Endodermal cell (in vitro differentiated cells): ENCODE results near the gene IGF2R. TPM values are rescaled to one million over a fixed set of nuclear protein-coding genes. Genes with fewer than 3 reads are reported as not detected.

Experiments
- DNase-seq: peaks from one replicate; pipeline ENCODE4 v3.0.0-alpha.2; 2017
- H3K27ac ChIP-seq: 2 replicates; pipeline ENCODE4 v1.5.1; 2013; ENCODE audit warnings: mild to moderate bottlenecking, low read depth, low read length, moderate library complexity
- H3K27me3 ChIP-seq: 2 replicates; pipeline ENCODE4 v1.6.1; 2013; ENCODE audit warnings: mild to moderate bottlenecking, low read length, moderate library complexity; ENCODE audit not compliant: insufficient read depth, control insufficient read depth, poor library complexity, severe bottlenecking
- H3K36me3 ChIP-seq: 2 replicates; pipeline ENCODE4 v1.7.0; 2013; ENCODE audit warnings: mild to moderate bottlenecking, low read length, moderate library complexity; ENCODE audit not compliant: control insufficient read depth, insufficient read depth
- H3K4me1 ChIP-seq: one replicate; pipeline ENCODE4 v1.7.0; 2013; ENCODE audit warnings: low read length; ENCODE audit not compliant: control insufficient read depth, insufficient read depth
- H3K4me3 ChIP-seq: 2 replicates; pipeline ENCODE4 v1.5.1; 2013; ENCODE audit warnings: mild to moderate bottlenecking, low read length, moderate library complexity
- H3K9ac ChIP-seq: 2 replicates; pipeline ENCODE4 v1.6.1; 2013; ENCODE audit warnings: mild to moderate bottlenecking, low read length, moderate library complexity; ENCODE audit not compliant: poor library complexity, severe bottlenecking; ENCODE audit errors: extremely low read depth
- H3K9me3 ChIP-seq: 2 replicates; pipeline ENCODE4 v1.6.1; 2013; ENCODE audit warnings: mild to moderate bottlenecking, low read length, moderate library complexity; ENCODE audit not compliant: control insufficient read depth
- H3K27ac Mint-ChIP-seq: 2 replicates; pipeline ENCODE4 v1.8.0; 2020; ENCODE audit warnings: mixed read lengths
- H3K27me3 Mint-ChIP-seq: 2 replicates; pipeline ENCODE4 v1.8.0; 2021; ENCODE audit warnings: mild to moderate bottlenecking, mixed read lengths; ENCODE audit not compliant: insufficient read depth
- H3K36me3 Mint-ChIP-seq: 2 replicates; pipeline ENCODE4 v1.8.0; 2020; ENCODE audit warnings: low read depth, mixed read lengths
- H3K4me1 Mint-ChIP-seq: 2 replicates; pipeline ENCODE4 v1.8.0; 2020; ENCODE audit warnings: mixed read lengths
- H3K4me3 Mint-ChIP-seq: 2 replicates; pipeline ENCODE4 v1.8.0; 2020; ENCODE audit warnings: mild to moderate bottlenecking, moderate library complexity, mixed read lengths
- H3K9me3 Mint-ChIP-seq: 2 replicates; pipeline ENCODE4 v1.8.0; 2020; ENCODE audit warnings: mild to moderate bottlenecking, mixed read lengths
- CTCF ChIP-seq: fragments of 200-600 bp; sonication (generic); conservative IDR thresholded peaks from 2 replicates; pipeline ENCODE4 v1.5.0; 2021; ENCODE audit warnings: antibody characterized with exemption, mild to moderate bottlenecking
- WGBS, 2 experiments: methylation state at CpG; one replicate each; pipeline versions ENCODE4 v1.1.5 to v1.1.7; 2013; ENCODE audit warnings: missing lambda C conversion rate in 2 of 2, mixed read lengths in 1 of 2; ENCODE audit not compliant: insufficient coverage in 1 of 2, insufficient read length in 1 of 2; 5-methylcytosine and 5-hydroxymethylcytosine counted together
- total RNA-seq, 2 donors: library from RNA; stranded (reverse); fragmentation: NEBNext Ultra II Directional in 1 of 2; extraction: Animal tissue kit (Norgen Biotek cat#: 25700) in 1 of 2; gene quantifications; 2 replicates in 1 of 2; 3 replicates in 1 of 2; pipeline ENCODE4 v1.2.1, GENCODE V29; 2021

Gene IGF2R
- total RNA-seq, 2 donors from 2014 or later = 103 to 130 TPM

GRCh38 chr6:159951772-159952171, 17.1 kb upstream of the IGF2R start:
- Mint-ChIP-seq H3K27me3 (peaks cover 6% of the 10 kb centered on the region), H3K27ac (no peak overlapping the region)
- 87 to 93% methylated on average over 5 to 7 of the region's 7 CpGs for WGBS, 2 experiments

GRCh38 chr6:159952289-159953005, 16.4 kb upstream of the IGF2R start:
- Mint-ChIP-seq H3K4me3 (no peak overlapping the region), H3K36me3 (no peaks in the 10 kb centered on the region), H3K27ac (no peak overlapping the region), H3K27me3 (peaks cover 6% of the 10 kb centered on the region), H3K9me3 (no peaks in the 10 kb centered on the region), H3K4me1 (peaks cover 8% of the 10 kb centered on the region)
- 85 to 86% methylated on average over 10 to 13 of the region's 13 CpGs for WGBS, 2 experiments
- Histone ChIP-seq H3K27ac (no peak overlapping the region), H3K9ac (no peak overlapping the region), H3K27me3 (no peaks in the 10 kb centered on the region), H3K4me1 (no peaks in the 10 kb centered on the region), H3K4me3 (no peak overlapping the region), H3K36me3 (no peaks in the 10 kb centered on the region), H3K9me3 (no peaks in the 10 kb centered on the region)
- no peak for TF ChIP-seq CTCF
- no peak for DNase-seq

More at GRCh38 chr6:159951772-159952171, 17.1 kb upstream of the IGF2R start:
- DNase-seq = no peak
- Mint-ChIP-seq H3K4me1 (peaks cover 8% of the 10 kb centered on the region), H3K9me3 (no peaks in the 10 kb centered on the region), H3K4me3 (no peak overlapping the region), H3K36me3 (no peaks in the 10 kb centered on the region)
- Histone ChIP-seq H3K4me3 (no peak overlapping the region), H3K27me3 (no peaks in the 10 kb centered on the region), H3K9me3 (no peaks in the 10 kb centered on the region), H3K27ac (no peak overlapping the region), H3K9ac (no peak overlapping the region), H3K4me1 (no peaks in the 10 kb centered on the region), H3K36me3 (no peaks in the 10 kb centered on the region)
- no peak for TF ChIP-seq CTCF

GRCh38 chr6:159953091-159953601, 15.7 kb upstream of the IGF2R start:
- no peaks in the 10 kb centered on the region for H3K36me3 ChIP-seq
- Mint-ChIP-seq H3K27ac (no peak overlapping the region), H3K27me3 (peaks cover 6% of the 10 kb centered on the region), H3K4me1 (peaks cover 8% of the 10 kb centered on the region), H3K4me3 (no peak overlapping the region), H3K9me3 (no peaks in the 10 kb centered on the region), H3K36me3 (no peaks in the 10 kb centered on the region)
- TF ChIP-seq CTCF = no peak
- no peak for DNase-seq
- no peak overlapping the region for H3K27ac ChIP-seq
- no peak overlapping the region for H3K4me3 ChIP-seq
- no peak overlapping the region for H3K9ac ChIP-seq
- no peaks in the 10 kb centered on the region for H3K9me3 ChIP-seq
- no peaks in the 10 kb centered on the region for H3K27me3 ChIP-seq
- H3K4me1 ChIP-seq = no peaks in the 10 kb centered on the region
- 79 to 89% methylated on average over 4 to 9 of the region's 9 CpGs for WGBS, 2 experiments
